Upper lobe of left lung (tissue), 6 donors: ENCODE measurements around the gene NOD1. TPM values are rescaled to one million over a fixed set of nuclear protein-coding genes. Genes with fewer than 3 reads are reported as not detected.

ENCODE experiments used
- ATAC-seq, 2 donors: fragments of 200-7000 bp; cut with Tn5 transposase; one replicate each; pipeline ENCODE4 v1.9.1; 2022; ENCODE audit warnings: mild to moderate bottlenecking in 2 of 2, moderate library complexity in 2 of 2; ENCODE audit not compliant: low FRiP score in 2 of 2
- DNase-seq, 2 donors: peaks; one replicate each; pipeline ENCODE4 v3.0.0-alpha.2; 2019 to 2020
- H3K27ac ChIP-seq, 4 donors: fragments of 200-600 bp; sonication (generic); one replicate each; pipeline ENCODE4 v1.5.1; 2016 to 2019
- H3K27me3 ChIP-seq, 4 donors: fragments of 200-600 bp; sonication (generic); one replicate each; pipeline ENCODE4 v1.5.1; 2017 to 2019
- H3K36me3 ChIP-seq, 4 donors: fragments of 200-600 bp; sonication (generic); one replicate each; pipeline ENCODE4 v1.5.1; 2016 to 2019
- H3K4me1 ChIP-seq, 4 donors: fragments of 200-600 bp; sonication (generic); one replicate each; pipeline ENCODE4 v1.5.1; 2018 to 2019
- H3K4me3 ChIP-seq, 4 donors: fragments of 200-600 bp; sonication (generic); one replicate each; pipeline ENCODE4 v1.5.1; 2017 to 2019; ENCODE audit warnings: mild to moderate bottlenecking in 2 of 4, moderate library complexity in 1 of 4
- H3K9me3 ChIP-seq, 4 donors: fragments of 200-600 bp; sonication (generic); one replicate each; pipeline ENCODE4 v1.5.1; 2018 to 2019
- EP300 ChIP-seq, 4 donors: sonication (generic); formaldehyde crosslinking; IDR thresholded peaks; one replicate each; pipeline ENCODE4 v1.5.1; 2017; ENCODE audit warnings: antibody characterized with exemption in 4 of 4, control low read depth in 2 of 4
- POLR2A ChIP-seq, 4 donors: fragments of 450-650 bp; IDR thresholded peaks; one replicate each; pipeline ENCODE4 v1.5.1; 2016 to 2017; ENCODE audit warnings: antibody characterized with exemption in 4 of 4, mild to moderate bottlenecking in 2 of 4
- POLR2AphosphoS5 ChIP-seq, 2 donors: sonication (generic); formaldehyde crosslinking; IDR thresholded peaks; one replicate each; pipeline ENCODE4 v1.5.1; 2017; ENCODE audit warnings: antibody characterized with exemption in 2 of 2
- WGBS, 2 donors: methylation state at CpG; one replicate each; pipeline ENCODE4 v1.1.5; 2017 to 2018; 5-methylcytosine and 5-hydroxymethylcytosine counted together
- total RNA-seq, 6 donors: library from RNA; depleted of rRNA in 4 of 6; stranded (reverse); fragments of >200 nt in 4 of 6; gene quantifications; one replicate each; pipeline versions ENCODE4 v1.1.0 to v1.2.1, GENCODE V29; 2016 to 2021
- TF ChIP-seq, protein P1 (sequence below), 6 experiments: fragments of 450-650 bp in 4 of 6; fragments of 200-600 bp in 2 of 6; sonication (generic) in 2 of 6; IDR thresholded peaks; one replicate each; pipeline ENCODE4 v1.5.1; 2016 to 2019; ENCODE audit warnings: antibody characterized with exemption in 6 of 6
- donor health status: DM: no; HTN: no; CAD: no; lungs with moderate emphysema.
- donor health status: DM: no; HTN: yes; CAD: no; lungs with severe emphysema.

Gene NOD1
- total RNA-seq, 6 donors from 2014 or later: 24.7 to 71.2 (median 38.0) TPM

DNA sequence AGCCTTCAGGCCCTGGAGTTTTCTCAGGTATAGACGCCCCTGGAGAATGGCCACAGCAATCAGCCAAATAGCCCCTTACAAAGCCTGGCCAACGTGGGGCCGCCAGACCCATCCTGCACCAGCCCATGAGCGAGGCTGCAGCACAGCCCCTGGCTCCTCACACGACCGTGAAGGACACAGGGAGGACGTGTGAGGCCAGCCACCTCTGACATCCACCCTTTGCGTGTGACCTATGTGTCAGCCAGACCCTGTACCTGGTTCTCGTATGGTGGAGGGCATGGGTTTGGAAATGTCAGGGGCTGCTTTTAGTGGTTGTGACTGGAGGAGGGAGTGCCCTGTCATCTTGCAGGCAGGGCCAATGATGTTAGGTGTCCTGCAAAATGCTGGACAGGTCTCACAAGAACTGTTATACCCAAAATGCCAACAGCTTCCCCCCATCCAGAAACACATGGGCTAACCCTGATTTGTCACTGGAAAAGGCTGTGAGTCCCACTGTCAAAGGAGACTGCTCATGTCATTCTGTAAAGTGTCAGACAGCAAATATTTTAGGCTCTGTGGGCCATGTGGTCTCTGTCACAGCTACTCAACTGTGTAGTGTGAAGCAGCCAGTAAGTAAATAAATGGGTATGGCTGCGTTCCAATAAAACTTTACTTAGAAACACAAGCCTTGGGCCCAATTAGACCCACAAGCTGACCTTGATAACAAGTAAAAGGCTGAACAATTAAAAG lies 30.0 kb downstream of the NOD1 start:
- H3K9me3 ChIP-seq: no peaks in the 10 kb centered on the region
- no peak for TF ChIP-seq POLR2AphosphoS5 (IDR thresholded peaks at IDR 0.05)
- TF ChIP-seq POLR2A (IDR thresholded peaks at IDR 0.05): no peak
- TF ChIP-seq, protein P1, sequence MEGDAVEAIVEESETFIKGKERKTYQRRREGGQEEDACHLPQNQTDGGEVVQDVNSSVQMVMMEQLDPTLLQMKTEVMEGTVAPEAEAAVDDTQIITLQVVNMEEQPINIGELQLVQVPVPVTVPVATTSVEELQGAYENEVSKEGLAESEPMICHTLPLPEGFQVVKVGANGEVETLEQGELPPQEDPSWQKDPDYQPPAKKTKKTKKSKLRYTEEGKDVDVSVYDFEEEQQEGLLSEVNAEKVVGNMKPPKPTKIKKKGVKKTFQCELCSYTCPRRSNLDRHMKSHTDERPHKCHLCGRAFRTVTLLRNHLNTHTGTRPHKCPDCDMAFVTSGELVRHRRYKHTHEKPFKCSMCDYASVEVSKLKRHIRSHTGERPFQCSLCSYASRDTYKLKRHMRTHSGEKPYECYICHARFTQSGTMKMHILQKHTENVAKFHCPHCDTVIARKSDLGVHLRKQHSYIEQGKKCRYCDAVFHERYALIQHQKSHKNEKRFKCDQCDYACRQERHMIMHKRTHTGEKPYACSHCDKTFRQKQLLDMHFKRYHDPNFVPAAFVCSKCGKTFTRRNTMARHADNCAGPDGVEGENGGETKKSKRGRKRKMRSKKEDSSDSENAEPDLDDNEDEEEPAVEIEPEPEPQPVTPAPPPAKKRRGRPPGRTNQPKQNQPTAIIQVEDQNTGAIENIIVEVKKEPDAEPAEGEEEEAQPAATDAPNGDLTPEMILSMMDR (IDR thresholded peaks at IDR 0.05): no peak
- TF ChIP-seq EP300 (IDR thresholded peaks at IDR 0.05): no peak
- H3K27me3 ChIP-seq: no peaks in the 10 kb centered on the region
- no peak for DNase-seq
- H3K36me3 ChIP-seq: peaks cover 18 to 75% (median 60%) of the 10 kb centered on the region in 4 donors
- H3K4me1 ChIP-seq: peaks cover 3 to 9% (median 6%) of the 10 kb centered on the region in 4 donors
- no peak overlapping the region for H3K4me3 ChIP-seq
- no peak overlapping the region for H3K27ac ChIP-seq
- 73 to 86% methylated on average over 4 to 10 of the region's 10 CpGs for WGBS, 2 donors
- no peak for ATAC-seq

DNA sequence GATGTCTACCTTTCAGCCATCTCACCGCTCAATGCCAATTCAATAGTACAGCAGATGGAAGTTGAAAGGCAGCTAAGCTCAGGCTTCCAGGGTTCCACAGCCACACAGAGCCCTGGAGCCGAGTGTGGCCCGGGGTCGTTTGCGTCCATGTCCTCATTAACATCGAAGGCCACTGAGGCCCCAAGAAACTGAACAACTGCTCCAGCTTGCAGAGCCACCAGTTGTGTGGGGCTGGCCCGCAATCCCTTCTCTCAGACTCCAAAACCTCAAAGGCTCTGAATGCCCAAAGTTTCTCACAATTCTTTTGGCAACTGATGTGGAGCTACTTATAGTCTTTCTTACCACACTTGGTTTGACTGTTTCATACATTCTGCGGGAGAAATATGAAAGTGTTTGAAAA lies 31.1 kb downstream of the NOD1 start:
- Histone ChIP-seq H3K36me3 (peaks cover 18 to 64% (median 51%) of the 10 kb centered on the region in 4 donors), H3K27me3 (no peaks in the 10 kb centered on the region), H3K4me1 (peaks cover 3 to 9% (median 6%) of the 10 kb centered on the region in 4 donors), H3K9me3 (no peaks in the 10 kb centered on the region), H3K4me3 (no peak overlapping the region), H3K27ac (no peak overlapping the region)
- TF ChIP-seq, protein P1 (IDR thresholded peaks at IDR 0.05): no peak
- TF ChIP-seq EP300 (IDR thresholded peaks at IDR 0.05): no peak
- no peak for TF ChIP-seq POLR2AphosphoS5 (IDR thresholded peaks at IDR 0.05)
- TF ChIP-seq POLR2A (IDR thresholded peaks at IDR 0.05): no peak
- 94 to 95% methylated on average over 8 of the region's 8 CpGs for WGBS, 2 donors
- DNase-seq (no peak), ATAC-seq (no peak)

DNA sequence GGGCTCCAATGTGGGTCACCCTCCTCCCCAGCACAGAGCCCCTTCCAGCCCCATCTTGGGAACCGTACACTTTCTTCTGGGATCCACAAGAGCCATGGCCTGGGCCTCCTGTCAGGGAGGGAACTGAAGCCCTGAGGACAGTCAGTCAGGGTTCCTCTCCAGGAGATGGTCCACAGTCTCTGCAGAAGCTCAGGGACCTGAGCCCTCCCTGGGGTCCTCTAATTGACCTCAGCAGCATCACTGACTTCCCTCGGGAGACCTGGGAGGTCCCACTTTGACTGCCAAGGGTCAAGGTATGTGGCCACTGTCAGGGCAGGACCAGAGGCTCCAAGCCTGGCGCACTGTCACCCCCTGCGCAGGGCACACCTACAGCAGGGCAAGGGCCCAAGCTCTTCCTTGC lies 32.3 kb downstream of the NOD1 start:
- H3K4me3 ChIP-seq: no peak overlapping the region
- H3K27ac ChIP-seq: peak overlapping the region in 3 of 4 donors; percentile 34 to 58 (median 49)
- H3K36me3 ChIP-seq: peaks cover 9 to 52% (median 39%) of the 10 kb centered on the region in 4 donors
- no peak for DNase-seq
- H3K4me1 ChIP-seq: peaks cover 3 to 9% (median 6%) of the 10 kb centered on the region in 4 donors
- no peaks in the 10 kb centered on the region for H3K9me3 ChIP-seq
- peak; percentile 22 to 26 for ATAC-seq
- no peak for TF ChIP-seq EP300 (IDR thresholded peaks at IDR 0.05)
- TF ChIP-seq POLR2A (IDR thresholded peaks at IDR 0.05): no peak
- TF ChIP-seq POLR2AphosphoS5 (IDR thresholded peaks at IDR 0.05): no peak
- TF ChIP-seq, protein P1 (IDR thresholded peaks at IDR 0.05): no peak
- H3K27me3 ChIP-seq: no peaks in the 10 kb centered on the region
- 90 to 97% methylated on average over 4 of the region's 4 CpGs for WGBS, 2 donors

DNA sequence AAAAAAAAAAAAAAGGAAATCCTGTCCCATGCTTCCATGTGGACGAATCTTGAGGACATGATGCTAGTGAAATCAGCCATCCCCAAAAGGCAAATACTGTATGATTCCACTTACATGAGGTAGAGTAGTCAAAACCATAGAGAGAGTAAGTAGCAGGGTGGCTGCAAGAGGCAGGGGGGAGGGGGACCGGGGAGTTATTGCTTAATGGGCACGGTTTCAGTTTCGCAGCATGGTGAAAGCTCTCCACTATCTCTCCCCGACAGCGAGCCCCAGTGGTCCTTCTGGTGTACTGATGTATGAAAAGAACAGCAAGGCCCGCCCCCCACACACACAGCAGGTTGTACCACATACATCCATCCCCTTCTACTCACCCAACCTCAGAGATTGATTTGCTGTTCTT lies 32.8 kb downstream of the NOD1 start:
- peaks cover 3 to 9% (median 6%) of the 10 kb centered on the region in 4 donors for H3K4me1 ChIP-seq
- H3K9me3 ChIP-seq: no peaks in the 10 kb centered on the region
- peak in 1 of 2 donors; percentile 95 for DNase-seq
- H3K27me3 ChIP-seq: no peaks in the 10 kb centered on the region
- H3K36me3 ChIP-seq: peaks cover 4 to 47% (median 34%) of the 10 kb centered on the region in 4 donors
- TF ChIP-seq POLR2AphosphoS5 (IDR thresholded peaks at IDR 0.05) (peak; percentile 31 to 38), POLR2A (IDR thresholded peaks at IDR 0.05) (no peak), EP300 (IDR thresholded peaks at IDR 0.05) (no peak)
- TF ChIP-seq, protein P1 (IDR thresholded peaks at IDR 0.05): peak in 5 of 6 experiments; percentile 46 to 79 (median 66)
- H3K27ac ChIP-seq: peak overlapping the region in 2 of 4 donors; percentile 49 to 58
- 28 to 43% methylated on average over 7 of the region's 7 CpGs for WGBS, 2 donors
- ATAC-seq: peak; percentile 95
- H3K4me3 ChIP-seq: no peak overlapping the region
